M059J (cell line): ENCODE data around the gene IRF4. TPM values are rescaled to one million over a fixed set of nuclear protein-coding genes. Genes with fewer than 3 reads are reported as not detected.
A peak's percentile ranks its signal among the peaks of the same experiment; 100 is the strongest.

Experiments used
- DNase-seq: peaks from one replicate; pipeline ENCODE4 v3.0.0-alpha.2; 2012; ENCODE audit warnings: low read depth
- total RNA-seq: library from RNA; depleted of rRNA; stranded (reverse); fragments of >200 nt; shearing (Covaris generic); gene quantifications from 2 replicates; pipeline ENCODE4 v1.2.3, GENCODE V29; 2014; rRNA removed

Gene IRF4
- total RNA-seq, result 0.02 TPM in 1 of 2 replicates, not detected in the other

DNA sequence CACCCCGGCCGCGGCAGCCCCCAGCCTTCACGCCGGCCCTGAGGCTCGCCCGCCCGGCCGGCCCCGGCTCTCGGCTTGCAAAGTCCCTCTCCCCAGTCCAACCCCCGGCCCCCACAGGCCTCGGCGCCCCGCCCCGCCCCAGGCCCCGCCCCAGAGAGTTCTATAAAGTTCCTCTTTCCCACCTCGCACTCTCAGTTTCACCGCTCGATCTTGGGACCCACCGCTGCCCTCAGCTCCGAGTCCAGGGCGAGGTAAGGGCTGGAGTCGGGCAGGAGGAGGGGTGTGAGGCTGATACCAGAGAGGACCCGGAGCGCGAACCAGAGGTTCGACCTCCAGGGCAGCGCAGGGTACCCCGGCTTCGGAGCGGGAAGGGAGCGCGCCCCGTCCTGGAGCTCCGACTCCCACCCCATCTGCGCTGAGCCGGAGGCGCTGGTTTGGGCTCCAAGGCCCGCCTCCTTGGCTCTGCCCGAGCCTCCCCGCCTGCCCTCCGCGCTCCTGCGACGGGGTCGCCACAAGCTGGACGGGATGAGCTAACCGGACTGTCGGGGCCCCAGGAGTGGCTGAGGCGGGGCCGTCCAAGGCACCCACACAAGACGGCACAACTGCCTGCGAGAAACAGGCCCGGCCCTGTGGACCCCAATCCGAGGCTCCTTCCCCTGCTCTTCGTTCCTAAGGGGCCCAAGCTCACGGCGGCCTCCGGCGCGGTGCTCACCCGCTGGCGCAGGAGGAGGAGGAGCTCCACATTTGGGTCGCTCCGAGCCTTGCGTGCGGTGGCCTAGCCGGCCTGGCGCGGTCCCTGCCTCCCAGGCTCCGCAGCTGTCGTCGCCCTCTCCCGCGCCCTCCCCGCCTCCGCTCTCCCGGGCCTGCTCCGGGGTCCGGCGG lies at the start of gene IRF4:
Gene IRF4 (plus strand): TSS at position 194 of the 882 bp plus-strand sequence. CDS start 1,401 bp downstream, outside the sequence.
- no peak for DNase-seq

GRCh38 chr6:341914-342831 lies 49.4 kb upstream of the IRF4 start:
- DNase-seq, result no peak

DNA sequence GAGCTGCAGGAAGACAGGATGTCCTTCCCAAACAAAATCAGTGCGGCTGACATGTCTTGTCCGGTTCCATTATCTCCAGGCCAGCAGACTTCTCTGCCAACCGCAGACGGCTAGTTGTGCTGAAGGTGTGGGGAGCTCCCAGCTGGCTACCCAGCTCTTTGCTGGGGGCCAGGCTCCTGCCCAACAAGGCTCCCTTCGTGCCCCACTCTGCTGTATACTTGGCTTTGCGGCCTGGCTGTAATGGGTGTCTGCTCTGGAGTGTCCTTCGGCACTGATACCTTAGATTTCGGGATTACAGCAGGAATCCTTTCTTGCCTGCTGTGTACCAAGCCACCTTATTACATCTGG lies 48.7 kb upstream of the IRF4 start:
- DNase-seq, result no peak

GRCh38 chr6:343226-343935 lies 48.2 kb upstream of the IRF4 start:
- no peak for DNase-seq

DNA sequence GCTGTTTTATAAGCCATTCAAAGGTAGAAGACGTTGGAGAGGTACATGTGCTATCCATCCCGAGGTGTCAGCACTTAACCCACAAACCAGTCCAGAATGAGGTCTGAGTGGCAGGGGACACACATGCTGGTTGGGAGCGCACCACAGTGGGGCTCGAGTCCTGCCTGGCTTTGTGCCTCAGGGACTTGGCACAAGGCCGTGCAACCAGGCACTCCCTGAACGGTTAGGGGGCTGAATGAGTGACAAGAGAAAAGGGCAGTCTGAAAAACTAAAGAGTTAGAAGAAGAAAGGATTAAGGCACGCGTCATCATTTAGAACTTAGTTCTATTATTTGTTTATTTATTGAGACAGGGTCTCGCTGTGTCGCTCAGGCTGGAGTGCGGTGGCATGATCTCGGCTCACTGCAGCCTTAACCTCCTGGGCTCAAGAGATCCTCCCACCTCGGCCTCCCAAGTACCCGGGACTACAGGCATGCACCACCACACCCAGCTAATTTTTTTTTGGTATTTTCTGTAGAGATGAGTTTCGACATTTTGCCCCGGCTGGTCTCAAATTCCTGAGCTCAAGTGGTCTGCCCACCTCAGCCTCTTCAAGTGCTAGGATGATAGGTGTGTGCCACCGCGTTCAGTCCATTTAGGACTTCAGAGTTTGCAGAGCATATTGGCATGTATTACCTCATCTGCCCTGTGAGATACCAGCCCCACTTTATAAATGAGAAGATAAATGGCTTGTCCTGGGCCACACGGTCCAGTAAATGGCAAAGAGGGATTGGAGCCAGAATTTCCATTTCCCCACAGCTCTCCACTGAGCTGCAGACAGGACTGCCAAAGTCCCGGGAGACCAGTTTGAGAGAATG lies 47.4 kb upstream of the IRF4 start:
- no peak for DNase-seq

DNA sequence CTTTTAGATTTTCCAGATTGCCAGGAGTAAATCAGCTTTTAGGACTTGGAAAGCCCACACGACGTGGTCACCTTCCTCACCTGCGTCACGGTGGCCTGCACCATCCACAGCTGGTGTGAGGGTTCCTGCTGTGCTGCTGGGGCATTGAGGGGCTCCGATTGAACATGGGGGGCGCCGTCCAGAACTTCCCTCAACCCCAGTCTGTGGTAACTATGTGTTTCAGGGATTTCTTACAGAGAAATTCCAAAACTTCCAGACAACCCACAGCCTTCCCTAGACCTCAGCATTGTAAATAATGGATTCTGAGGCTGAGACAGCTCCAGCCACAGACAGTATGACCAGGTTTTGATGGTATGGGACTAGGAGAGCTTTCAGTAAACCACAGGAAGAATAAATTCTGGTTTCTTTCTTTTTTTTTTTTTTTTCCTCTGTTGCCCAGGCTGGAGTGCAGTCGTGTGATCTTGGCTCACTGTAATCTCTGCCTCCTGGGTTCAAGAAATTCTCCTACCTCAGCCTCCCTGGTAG lies 46.7 kb upstream of the IRF4 start:
- DNase-seq, result peak; percentile 22

DNA sequence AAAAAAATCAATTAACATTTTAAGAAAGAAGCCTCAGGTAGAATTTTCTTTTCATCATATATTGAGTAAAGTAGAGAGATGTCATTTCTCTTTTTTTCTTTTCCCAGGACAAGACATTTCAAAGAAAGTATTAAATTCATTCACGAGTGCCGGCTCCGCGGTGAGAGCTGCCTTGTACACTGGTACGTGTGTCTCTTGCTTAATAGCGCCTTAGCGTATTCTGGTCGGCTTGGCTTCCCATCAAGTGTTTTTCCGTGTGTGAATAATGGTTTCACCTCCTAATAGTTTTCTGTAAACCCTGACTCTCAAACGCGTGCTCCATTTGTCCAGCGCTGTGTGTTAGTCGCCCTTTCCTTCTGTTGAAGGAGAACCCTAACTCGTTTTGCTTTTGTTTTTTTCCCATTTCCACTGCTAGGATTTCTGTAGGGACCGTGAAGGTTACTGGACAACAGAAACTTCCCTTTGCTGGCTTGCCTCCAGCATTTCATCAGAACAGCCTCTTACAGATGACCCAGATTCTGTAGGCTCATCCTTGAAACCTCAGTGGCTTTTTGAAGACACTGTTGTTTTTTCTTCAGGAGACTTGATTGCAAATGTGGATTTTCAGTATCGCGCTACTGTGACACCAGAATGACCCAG lies 45.7 kb upstream of the IRF4 start:
- no peak for DNase-seq

GRCh38 chr6:346386-347030 lies 45.0 kb upstream of the IRF4 start:
- peak; percentile 36 for DNase-seq

- no peak for DNase-seq
Observed at GRCh38 chr6:347232-347631, 44.3 kb upstream of the IRF4 start.

DNA sequence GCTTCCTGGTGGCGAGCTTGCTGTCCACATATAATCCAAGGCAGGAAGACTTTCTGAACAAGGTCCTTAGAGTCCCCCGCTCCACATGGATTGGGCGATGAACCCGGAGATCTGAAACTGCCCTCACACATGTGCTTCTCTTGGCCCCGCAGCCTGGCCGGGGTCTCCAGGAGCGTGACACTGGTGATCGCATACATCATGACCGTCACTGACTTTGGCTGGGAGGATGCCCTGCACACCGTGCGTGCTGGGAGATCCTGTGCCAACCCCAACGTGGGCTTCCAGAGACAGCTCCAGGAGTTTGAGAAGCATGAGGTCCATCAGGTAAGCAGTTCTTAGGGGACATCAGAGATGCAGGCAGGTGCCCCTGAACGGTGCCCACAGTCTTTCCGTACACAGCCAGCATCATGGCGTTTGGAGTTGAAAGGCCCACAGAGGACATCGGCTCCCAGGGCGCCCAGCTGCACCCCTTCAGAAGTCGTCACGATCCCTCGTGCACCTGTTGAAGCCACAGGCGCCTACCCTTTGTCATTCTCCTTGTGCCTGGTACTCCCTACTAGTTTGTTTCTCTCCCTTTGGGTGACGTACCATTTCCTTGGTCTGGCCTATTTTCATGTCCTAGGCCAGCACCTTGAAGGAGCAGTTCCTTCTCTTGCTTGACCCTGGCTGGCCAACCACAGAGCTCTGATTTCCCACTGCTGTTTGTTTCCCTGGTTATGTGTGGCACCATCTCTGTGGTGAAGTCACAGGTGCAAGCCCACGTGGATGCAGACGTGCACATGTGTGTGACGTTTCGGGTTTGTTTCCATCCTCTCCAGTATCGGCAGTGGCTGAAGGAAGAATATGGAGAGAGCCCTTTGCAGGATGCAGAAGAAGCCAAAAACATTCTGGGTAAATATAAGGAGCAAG lies 43.3 kb upstream of the IRF4 start:
- DNase-seq, result no peak

DNA sequence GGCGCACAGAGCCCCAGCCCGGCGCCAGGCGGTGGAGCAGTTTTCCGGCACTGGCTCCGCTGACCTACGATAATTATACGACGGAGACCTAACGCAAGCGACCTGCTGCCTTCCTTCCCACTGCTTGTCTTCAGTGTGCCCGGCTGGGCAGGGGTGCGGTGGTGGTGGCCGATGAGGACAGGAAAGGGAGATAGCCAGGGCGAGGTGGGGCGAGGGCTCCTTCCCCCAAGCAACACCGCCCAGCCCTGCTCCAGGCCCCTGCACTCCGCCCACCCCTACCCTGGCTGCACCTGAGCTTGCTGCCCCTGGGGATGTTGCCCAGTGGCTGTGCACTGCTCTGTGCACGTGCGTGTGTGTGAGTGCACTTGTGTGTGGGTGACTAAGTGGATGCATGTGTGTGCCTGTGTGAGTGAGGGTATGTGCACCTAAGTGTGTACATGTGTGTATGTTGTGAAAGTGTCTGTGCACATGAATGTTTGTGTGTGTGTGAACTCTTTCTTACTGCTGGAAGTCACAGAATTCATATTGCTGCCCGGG lies 42.6 kb upstream of the IRF4 start:
- no peak for DNase-seq

- no peak for DNase-seq
Observed at GRCh38 chr6:349491-349921, 42.0 kb upstream of the IRF4 start.

GRCh38 chr6:350371-350770 lies 41.2 kb upstream of the IRF4 start:
- DNase-seq, result no peak

- DNase-seq, result no peak
Observed at GRCh38 chr6:351011-351866, 40.3 kb upstream of the IRF4 start.

DNA sequence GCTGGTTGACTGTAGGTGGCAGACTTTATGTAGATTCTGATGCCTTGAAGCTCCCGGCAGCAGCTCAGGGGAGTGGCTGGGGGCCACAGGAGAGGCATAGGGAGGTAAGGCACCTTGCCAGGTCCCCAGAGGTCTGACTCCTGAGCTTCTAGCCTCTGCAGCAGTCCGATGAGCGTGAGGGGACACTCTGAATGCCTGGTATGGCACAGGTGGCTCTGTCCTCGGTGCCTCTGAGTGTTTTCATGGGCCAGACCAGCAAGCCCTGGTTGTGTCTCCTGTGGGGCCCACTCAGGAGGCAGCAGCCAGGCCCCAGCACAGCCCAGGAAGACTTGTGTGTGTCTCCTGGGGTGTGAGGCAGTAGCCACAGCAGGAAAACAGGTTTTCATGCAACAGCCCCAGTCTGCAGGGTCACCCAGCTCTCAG lies 39.7 kb upstream of the IRF4 start:
- no peak for DNase-seq

GRCh38 chr6:352474-352873 lies 39.1 kb upstream of the IRF4 start:
- DNase-seq, result no peak

GRCh38 chr6:352896-353470 lies 38.6 kb upstream of the IRF4 start:
- DNase-seq, result no peak
